GM12892 (cell line): ENCODE results near the gene RPIA.

Experiments used
- POLR2A ChIP-seq: IDR thresholded peaks from 2 replicates; pipeline ENCODE4 v1.6.1; 2011; ENCODE audit warnings: low read depth, low read length, control low read depth
- POLR2AphosphoS5 ChIP-seq: IDR thresholded peaks from 2 replicates; pipeline ENCODE4 v1.6.1; 2011; ENCODE audit warnings: low read depth, low read length, control low read depth
- TAF1 ChIP-seq: IDR thresholded peaks from 2 replicates; pipeline ENCODE4 v1.6.1; 2011; ENCODE audit warnings: low read depth, mild to moderate bottlenecking, control low read depth, low read length, borderline replicate concordance

DNA sequence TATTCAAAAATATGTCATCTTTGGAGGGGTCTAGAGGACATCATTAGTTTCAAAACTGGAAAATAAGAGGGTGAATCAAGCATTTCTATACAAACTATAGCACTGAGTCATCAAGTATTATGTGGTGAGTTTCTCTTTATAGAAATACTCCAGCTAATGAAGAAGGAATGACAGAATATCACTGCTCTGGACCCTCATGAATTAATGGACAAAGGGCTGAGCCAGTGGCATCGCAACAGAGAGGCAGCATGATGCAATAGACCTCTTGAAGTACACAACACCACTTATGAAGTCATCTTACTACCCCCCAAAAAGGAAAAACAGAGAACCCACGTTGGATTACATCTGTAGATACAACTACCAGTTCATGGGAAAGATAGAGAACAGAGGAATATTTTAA, 36.8 kb upstream of the RPIA start:
- no peak for TF ChIP-seq POLR2A
- no peak for TF ChIP-seq TAF1
- no peak for TF ChIP-seq POLR2AphosphoS5
